OCI-LY7 (cell line): ENCODE results near the gene PRSS56. TPM values are rescaled to one million over a fixed set of nuclear protein-coding genes. Genes with fewer than 3 reads are reported as not detected.
A peak's percentile ranks its signal among the peaks of the same experiment; 100 is the strongest.

Experiments
- BruUV-seq: library from RNA; stranded (reverse); fragments of 400-500 nt; replicated peaks from 2 replicates; lab custom pipeline; 2021; lab: Mats Ljungman, UMichigan
- CTCF ChIA-PET: fragments of 300-600 bp; sonication (Branson Sonifier 250); formaldehyde crosslinking; loops from one replicate; lab custom pipeline; 2022; ENCODE audit warnings: antibody characterized with exemption; ENCODE audit not compliant: unreplicated experiment; lab: Charles Lee
- POLR2A ChIA-PET: fragments of 300-600 bp; sonication (Branson Sonifier 250); formaldehyde crosslinking; loops from one replicate; lab custom pipeline; 2022; ENCODE audit warnings: antibody characterized with exemption; lab: Charles Lee
- DNase-seq: peaks from one replicate; pipeline ENCODE4 v3.0.0-alpha.2; 2015; ENCODE audit warnings: low spot score
- H2AFZ ChIP-seq: fragments of 200-600 bp; sonication (generic), shearing (Covaris generic); 2 replicates; pipeline ENCODE4 v1.6.1; 2014; ENCODE audit warnings: mild to moderate bottlenecking, antibody characterized with exemption, low read length, moderate library complexity
- H3K27ac ChIP-seq: fragments of 200-600 bp; sonication (generic); 2 replicates; pipeline ENCODE4 v1.5.1; 2014; ENCODE audit warnings: mixed run types, low read depth, mild to moderate bottlenecking, moderate library complexity, low read length, inconsistent platforms; ENCODE audit not compliant: poor library complexity, severe bottlenecking
- H3K36me3 ChIP-seq: fragments of 200-600 bp; sonication (generic); 2 replicates; pipeline ENCODE4 v1.6.1; 2014; ENCODE audit warnings: mild to moderate bottlenecking, antibody characterized with exemption, low read length, moderate library complexity, mixed read lengths; ENCODE audit not compliant: insufficient read depth
- H3K4me1 ChIP-seq: fragments of 200-600 bp; sonication (generic); 2 replicates; pipeline ENCODE4 v1.5.1; 2014; ENCODE audit warnings: mild to moderate bottlenecking, low read length; ENCODE audit not compliant: insufficient read depth, poor library complexity, severe bottlenecking
- H3K4me2 ChIP-seq: fragments of 200-600 bp; sonication (generic); 2 replicates; pipeline ENCODE4 v1.6.1; 2014; ENCODE audit warnings: mild to moderate bottlenecking, low read length
- H3K4me3 ChIP-seq: fragments of 200-600 bp; sonication (generic); 2 replicates; pipeline ENCODE4 v1.5.1; 2014; ENCODE audit warnings: mild to moderate bottlenecking, low read depth, low read length; ENCODE audit not compliant: poor library complexity, severe bottlenecking
- H3K79me2 ChIP-seq: fragments of 200-600 bp; sonication (generic); 2 replicates; pipeline ENCODE4 v1.6.1; 2016; ENCODE audit warnings: low read depth, mild to moderate bottlenecking, low read length, moderate library complexity, mixed read lengths; ENCODE audit not compliant: insufficient read depth
- H3K9me2 ChIP-seq: fragments of 200-600 bp; sonication (generic); 2 replicates; pipeline ENCODE4 v1.6.1; 2016; ENCODE audit warnings: mild to moderate bottlenecking, low read length, mixed read lengths; ENCODE audit not compliant: insufficient read depth
- H3K9me3 ChIP-seq: fragments of 200-600 bp; sonication (generic); 2 replicates; pipeline ENCODE4 v1.6.1; 2014; ENCODE audit warnings: mild to moderate bottlenecking, mixed run types, low read length, mixed read lengths
- H4K20me1 ChIP-seq: fragments of 200-600 bp; sonication (generic); 2 replicates; pipeline ENCODE4 v1.6.1; 2014; ENCODE audit warnings: mild to moderate bottlenecking, antibody characterized with exemption, low read length, moderate library complexity, mixed read lengths; ENCODE audit not compliant: insufficient read depth
- CTCF ChIP-seq: fragments of 200-600 bp; sonication (generic); conservative IDR thresholded peaks from 2 replicates; pipeline ENCODE4 v1.5.1; 2014; ENCODE audit warnings: mild to moderate bottlenecking, antibody characterized with exemption, low read length, moderate library complexity, mixed read lengths
- EZH2phosphoT487 ChIP-seq: fragments of 200-600 bp; sonication (generic); IDR thresholded peaks from 2 replicates; pipeline ENCODE4 v1.6.1; 2018; ENCODE audit warnings: low read depth, borderline replicate concordance, mild to moderate bottlenecking, mixed run types, antibody characterized with exemption, low read length, moderate library complexity, mixed read lengths
- intact Hi-C: fragments of 100-400 bp; cut with micrococcal nuclease; formaldehyde crosslinking; loops from one replicate; pipeline ENCODE4 v1.10.0; 2022; ENCODE audit not compliant: unreplicated experiment
- total RNA-seq, 2 experiments: library from RNA; depleted of rRNA in 1 of 2; stranded (reverse); fragments of >200 nt in 1 of 2; shearing (Covaris generic) in 1 of 2; gene quantifications; 2 replicates each; pipeline ENCODE4 v1.2.3, GENCODE V29; 2014 to 2022

Gene PRSS56
- total RNA-seq, 2 experiments from 2014 or later = not detected

- Histone ChIP-seq H3K79me2 (no peaks in the 10 kb centered on the region), H2AFZ (no peak overlapping the region), H3K4me1 (no peaks in the 10 kb centered on the region), H4K20me1 (no peaks in the 10 kb centered on the region), H3K4me2 (no peak overlapping the region), H3K9me3 (no peaks in the 10 kb centered on the region), H3K27ac (no peak overlapping the region), H3K4me3 (no peak overlapping the region), H3K36me3 (peaks cover 85% of the 10 kb centered on the region), H3K9me2 (no peaks in the 10 kb centered on the region)
- TF ChIP-seq EZH2phosphoT487 (no peak), CTCF (0 out of 2 replicates have a peak, but pooled peaks have one; percentile 25)
- POLR2A ChIA-PET = interaction anchor here (0.5 to 1.1 kb wide), 6 partner anchors 8 to 426 kb away, joined by 3 to 7 read pairs (median 4); no protein-coding TSS in a partner anchor
- no TSS peak for BruUV-seq
- intact Hi-C loops = no loop called here
- CTCF ChIA-PET = no interaction called here
- no peak for DNase-seq
Observed at GRCh38 chr2:232562515-232563151, 42.4 kb downstream of the PRSS56 start.

DNA sequence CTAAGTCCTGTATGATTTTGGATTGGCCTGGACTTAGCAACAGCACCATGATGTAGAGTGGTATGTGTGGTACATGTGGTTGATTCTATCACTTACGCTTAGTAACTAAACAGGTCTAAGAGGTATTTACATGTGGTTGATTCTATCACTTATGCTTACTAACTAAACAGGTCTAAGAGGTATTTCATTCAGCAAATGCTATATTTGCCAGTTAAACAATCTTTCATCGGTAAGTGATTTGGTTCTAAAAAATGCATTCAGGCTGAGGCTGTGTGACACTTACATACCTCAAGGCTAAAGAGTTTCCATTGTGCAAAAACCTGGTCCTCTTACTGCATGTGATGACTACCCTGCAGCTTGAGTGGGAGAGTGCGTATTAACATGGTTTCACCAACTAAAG lies 43.4 kb downstream of the PRSS56 start:
- Histone ChIP-seq H3K9me2 (no peaks in the 10 kb centered on the region), H3K4me3 (no peak overlapping the region), H2AFZ (no peak overlapping the region), H3K36me3 (peaks cover 87% of the 10 kb centered on the region), H4K20me1 (no peaks in the 10 kb centered on the region), H3K79me2 (no peaks in the 10 kb centered on the region), H3K9me3 (no peaks in the 10 kb centered on the region), H3K4me2 (no peak overlapping the region), H3K27ac (no peak overlapping the region), H3K4me1 (no peaks in the 10 kb centered on the region)
- ChIA-PET POLR2A (interaction anchor here (0.6 to 1.1 kb wide), 4 partner anchors 9 to 68 kb away, joined by 3 to 4 read pairs (median 3); no protein-coding TSS in a partner anchor), CTCF (no interaction called here)
- no TSS peak for BruUV-seq
- TF ChIP-seq EZH2phosphoT487 (no peak), CTCF (no peak)
- DNase-seq = no peak
- intact Hi-C loops = no loop called here

DNA sequence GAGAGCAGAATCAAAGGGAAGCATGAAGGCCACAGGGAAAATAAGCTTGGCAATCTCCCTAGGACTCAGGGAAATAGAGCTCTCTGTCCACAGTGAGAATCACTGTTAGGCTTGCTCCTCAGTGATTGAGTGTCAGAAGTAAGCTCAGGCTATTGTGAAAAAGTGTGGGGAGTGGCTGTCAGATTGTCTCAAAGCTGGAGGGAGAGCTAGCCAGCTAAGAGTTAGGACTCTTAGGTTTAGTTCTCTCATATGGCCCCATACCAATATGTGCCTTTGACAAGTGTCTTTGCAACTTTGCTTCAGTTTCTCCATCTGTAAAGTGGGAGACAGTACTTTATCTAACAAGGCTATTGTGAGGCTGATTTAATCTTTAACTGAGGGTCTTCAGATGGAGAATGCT lies 47.5 kb downstream of the PRSS56 start:
- H3K9me3 ChIP-seq = no peaks in the 10 kb centered on the region
- CTCF ChIA-PET = interaction anchor here (0.6 kb wide), 1 partner anchor 215 kb away, joined by 4 read pairs; no protein-coding TSS in a partner anchor
- no peak overlapping the region for H3K4me2 ChIP-seq
- no peak overlapping the region for H3K27ac ChIP-seq
- intact Hi-C loops = no loop called here
- H4K20me1 ChIP-seq = no peaks in the 10 kb centered on the region
- H2AFZ ChIP-seq = no peak overlapping the region
- no peaks in the 10 kb centered on the region for H3K9me2 ChIP-seq
- no peak for DNase-seq
- no peak overlapping the region for H3K4me3 ChIP-seq
- TF ChIP-seq EZH2phosphoT487 (no peak), CTCF (no peak)
- H3K4me1 ChIP-seq = no peaks in the 10 kb centered on the region
- BruUV-seq = TSS peak; percentile 10
- H3K79me2 ChIP-seq = no peaks in the 10 kb centered on the region
- POLR2A ChIA-PET = no interaction called here
- peaks cover 92% of the 10 kb centered on the region for H3K36me3 ChIP-seq
